Bone marrow (tissue), 2 donors: ENCODE results near the gene ANKRD11.
A peak's percentile ranks its signal among the peaks of the same experiment; 100 is the strongest.
"Not testable (repeated sequence)": the region's sequence is repeated elsewhere in the genome, so short reads cannot be mapped to it uniquely, and the experiment has no call there.

ENCODE experiments used
- DNase-seq, 2 donors: peaks; one replicate each; lab custom pipeline; 2025; lab: John Stamatoyannopoulos, UW

Gene ANKRD11

GRCh38 chr16:89344846-89345611, 145.3 kb downstream of the ANKRD11 start:
- no peak for DNase-seq

GRCh38 chr16:89344458-89344834, 145.9 kb downstream of the ANKRD11 start:
- DNase-seq: no peak

GRCh38 chr16:89343501-89344457, 146.6 kb downstream of the ANKRD11 start:
- DNase-seq: no peak

GRCh38 chr16:89341697-89342694, 148.4 kb downstream of the ANKRD11 start:
- no peak for DNase-seq

GRCh38 chr16:89341279-89341678, 149.1 kb downstream of the ANKRD11 start:
- DNase-seq: no peak

GRCh38 chr16:89338863-89339262, 151.5 kb downstream of the ANKRD11 start:
- DNase-seq: no peak

- no peak for DNase-seq
Measured at GRCh38 chr16:89337965-89338364, 152.4 kb downstream of the ANKRD11 start.

- no peak for DNase-seq
Measured at GRCh38 chr16:89335803-89336485, 154.4 kb downstream of the ANKRD11 start.

- DNase-seq: no peak
Measured at GRCh38 chr16:89334988-89335802, 155.2 kb downstream of the ANKRD11 start.

- no peak for DNase-seq
Measured at GRCh38 chr16:89334461-89334860, 155.9 kb downstream of the ANKRD11 start.

- no peak for DNase-seq
Measured at GRCh38 chr16:89334050-89334449, 156.3 kb downstream of the ANKRD11 start.

GRCh38 chr16:89333401-89334001, 156.9 kb downstream of the ANKRD11 start:
- peak in 1 of 2 donors; percentile 66 for DNase-seq

GRCh38 chr16:89332902-89333245, 157.5 kb downstream of the ANKRD11 start:
- DNase-seq: no peak

- no peak for DNase-seq
Measured at GRCh38 chr16:89332243-89332901, 158.0 kb downstream of the ANKRD11 start.

- DNase-seq: no peak
Measured at GRCh38 chr16:89331371-89332109, 158.8 kb downstream of the ANKRD11 start.

GRCh38 chr16:89330177-89330856, 160.0 kb downstream of the ANKRD11 start:
- DNase-seq: no peak

- DNase-seq: not testable (repeated sequence)
Measured at GRCh38 chr16:89329830-89330176, 160.6 kb downstream of the ANKRD11 start.
